K562 (cell line): ENCODE measurements around the gene EMC6. TPM values are rescaled to one million over a fixed set of nuclear protein-coding genes. Genes with fewer than 3 reads are reported as not detected.
A peak's percentile ranks its signal among the peaks of the same experiment; 100 is the strongest.

Experiments used
- AFF1 ChIP-seq, 2 experiments: fragments of 450-650 bp; IDR thresholded peaks; 2 replicates each; pipeline ENCODE4 v1.6.1; 2018; ENCODE audit warnings: mild to moderate bottlenecking in 2 of 2, low read depth in 1 of 2; ENCODE audit not compliant: partially characterized antibody in 2 of 2
- CHCHD3 ChIP-seq: fragments of 250-450 bp; sonication (Bioruptor Pico); IDR thresholded peaks from 2 replicates; pipeline ENCODE4 v2.1.2; 2022; ENCODE audit warnings: mild to moderate bottlenecking
- ESRRB ChIP-seq: fragments of 250-450 bp; sonication (Bioruptor Pico); IDR thresholded peaks from 2 replicates; pipeline ENCODE4 v1.5.0; 2020; ENCODE audit warnings: mild to moderate bottlenecking, moderate library complexity, borderline replicate concordance
- ETV1 ChIP-seq: fragments of 450-650 bp; conservative IDR thresholded peaks from 2 replicates; pipeline ENCODE4 v1.6.1; 2016; ENCODE audit warnings: missing genetic modification characterization, control low read depth, low read depth, missing compliant biosample characterization
- MBD2 ChIP-seq: sonication (generic); IDR thresholded peaks from 2 replicates; pipeline ENCODE4 v1.6.1; 2016; ENCODE audit warnings: low read depth, borderline replicate concordance
- MGA ChIP-seq: fragments of 450-650 bp; IDR thresholded peaks from 2 replicates; pipeline ENCODE4 v1.6.1; 2016; ENCODE audit warnings: mild to moderate bottlenecking, moderate library complexity
- PHF20 ChIP-seq: fragments of 450-650 bp; IDR thresholded peaks from 2 replicates; pipeline ENCODE4 v1.6.1; 2018; ENCODE audit not compliant: partially characterized antibody
- RBBP5 ChIP-seq: fragments of 200-600 bp; sonication (generic); IDR thresholded peaks from 2 replicates; pipeline ENCODE4 v1.6.1; 2012; ENCODE audit warnings: borderline replicate concordance, mild to moderate bottlenecking, low read length, control low read depth, inconsistent platforms; ENCODE audit not compliant: insufficient read depth, poor library complexity, severe bottlenecking
- SAP30 ChIP-seq: fragments of 200-600 bp; sonication (generic); IDR thresholded peaks from 2 replicates; pipeline ENCODE4 v1.6.1; 2012; ENCODE audit warnings: borderline replicate concordance, low read depth, mild to moderate bottlenecking, moderate library complexity, low read length, control low read depth, inconsistent platforms; ENCODE audit not compliant: insufficient read depth, poor library complexity, severe bottlenecking
- TAL1 ChIP-seq: fragments of 450-650 bp; IDR thresholded peaks from 2 replicates; pipeline ENCODE4 v1.6.1; 2016; ENCODE audit warnings: mild to moderate bottlenecking
- ZSCAN29 ChIP-seq: fragments of 450-650 bp; IDR thresholded peaks from 2 replicates; pipeline ENCODE4 v1.6.1; 2017
- polyA plus RNA-seq, 8 experiments: library from polyadenylated mRNA; depleted of rRNA in 4 of 8; stranded (reverse) in 5 of 8; unstranded in 3 of 8; fragments of >200 nt; fragmentation: Nextera tagmentation in 2 of 8; fragmentation: Illumina TruSeq in 1 of 8; extraction: Ambion mirVana in 2 of 8; extraction: Trizol in 1 of 8; gene quantifications; 2 replicates each; pipeline versions ENCODE4 v1.2.1 to v1.2.3, GENCODE V29; 2011 to 2014; ENCODE audit warnings: inconsistent platforms in 1 of 8, missing spikeins in 1 of 8
- total RNA-seq, 7 experiments: library from RNA; depleted of rRNA in 6 of 7; stranded (reverse); fragments of >200 nt in 6 of 7; fragmentation: Illumina TruSeq in 2 of 7; extraction: Trizol in 2 of 7; gene quantifications; 2 replicates each; pipeline versions ENCODE4 v1.2.1 to v1.2.3, GENCODE V29; 2011 to 2021; ENCODE audit warnings: low replicate concordance in 1 of 7

The EMC6 gene
- total and polyA plus RNA-seq, 9 of the 15 experiments (the other 6 are each of a cell fraction or from before 2014, with no cell fraction given) = 2.9 to 136 (median 24.9) TPM

- TF ChIP-seq MGA (peak; percentile 61), MBD2 (0 out of 2 replicates have a peak, but pooled peaks have one; percentile 27), RBBP5 (peak; percentile 22), SAP30 (peak; percentile 96), TAL1 (no peak), PHF20 (peak; percentile 74), ESRRB (CRISPR knock-in tag) (no peak), ZSCAN29 (no peak), CHCHD3 (CRISPR knock-in tag) (no peak), AFF1 (IDR thresholded peaks at IDR 0.05; ENCODE audit: low read depth in 1 of 2, partially characterized antibody in 2 of 2) (peak in 1 of 2 experiments; percentile 86), ETV1 (peak; percentile 65; the same call in 1 of the 2 replicates)
Measured at GRCh38 chr17:3636154-3636907, 32.3 kb upstream of the EMC6 start, which contains the start of the genes CTNS and SHPK (continued).
